WERI-Rb-1 (cell line): ENCODE measurements around the gene RASGRF2.

ENCODE experiments used
- DNase-seq: peaks from one replicate; pipeline ENCODE4 v3.0.0-alpha.2; 2020
- H3K27ac ChIP-seq: fragments of 250-450 bp; sonication (Bioruptor Pico); 2 replicates; pipeline ENCODE4 v1.5.1; 2020; ENCODE audit warnings: mild to moderate bottlenecking, moderate library complexity
- H3K27me3 ChIP-seq: fragments of 250-450 bp; sonication (Bioruptor Pico); 2 replicates; pipeline ENCODE4 v1.5.1; 2021; ENCODE audit warnings: mild to moderate bottlenecking, low read depth, moderate library complexity; ENCODE audit not compliant: insufficient read depth, severe bottlenecking
- H3K36me3 ChIP-seq: fragments of 250-450 bp; sonication (Bioruptor Pico); 2 replicates; pipeline ENCODE4 v1.5.1; 2020; ENCODE audit warnings: mild to moderate bottlenecking, moderate library complexity
- H3K4me3 ChIP-seq: 2 replicates; pipeline ENCODE4 v1.5.1; 2011; ENCODE audit warnings: low read depth, mild to moderate bottlenecking, control low read depth, low read length
- H3K9me3 ChIP-seq: fragments of 250-450 bp; sonication (Bioruptor Pico); 2 replicates; pipeline ENCODE4 v1.5.1; 2021; ENCODE audit warnings: mild to moderate bottlenecking, moderate library complexity; ENCODE audit not compliant: severe bottlenecking
- CTCF ChIP-seq: IDR thresholded peaks from 2 replicates; pipeline ENCODE4 v1.5.1; 2011; ENCODE audit warnings: low read depth, mild to moderate bottlenecking, control low read depth, inconsistent platforms, low read length

Gene RASGRF2

DNA sequence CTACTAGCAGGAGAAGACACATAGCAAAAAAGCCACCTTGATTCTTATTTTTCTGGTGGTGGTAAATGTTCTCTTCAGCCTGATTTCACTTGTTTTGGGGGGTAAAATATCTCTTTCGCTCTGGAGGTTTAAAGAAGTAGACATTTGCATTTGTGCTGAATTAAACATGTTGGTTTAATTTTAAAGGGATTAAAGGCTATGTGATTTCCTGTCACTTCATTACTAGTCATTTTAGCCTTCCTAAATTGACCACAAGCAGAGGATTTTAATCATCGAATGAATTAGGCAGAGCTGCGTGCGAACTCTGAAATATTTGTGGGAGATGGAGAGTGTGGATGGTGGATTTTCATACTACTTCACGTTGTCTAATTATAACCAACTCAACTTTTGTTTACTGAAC is 4.8 kb downstream of the RASGRF2 start:
- H3K27me3 ChIP-seq = no peaks in the 10 kb centered on the region
- no peaks in the 10 kb centered on the region for H3K9me3 ChIP-seq
- no peak for DNase-seq
- TF ChIP-seq CTCF = no peak
- no peaks in the 10 kb centered on the region for H3K36me3 ChIP-seq
- no peak overlapping the region for H3K4me3 ChIP-seq
- no peak overlapping the region for H3K27ac ChIP-seq

DNA sequence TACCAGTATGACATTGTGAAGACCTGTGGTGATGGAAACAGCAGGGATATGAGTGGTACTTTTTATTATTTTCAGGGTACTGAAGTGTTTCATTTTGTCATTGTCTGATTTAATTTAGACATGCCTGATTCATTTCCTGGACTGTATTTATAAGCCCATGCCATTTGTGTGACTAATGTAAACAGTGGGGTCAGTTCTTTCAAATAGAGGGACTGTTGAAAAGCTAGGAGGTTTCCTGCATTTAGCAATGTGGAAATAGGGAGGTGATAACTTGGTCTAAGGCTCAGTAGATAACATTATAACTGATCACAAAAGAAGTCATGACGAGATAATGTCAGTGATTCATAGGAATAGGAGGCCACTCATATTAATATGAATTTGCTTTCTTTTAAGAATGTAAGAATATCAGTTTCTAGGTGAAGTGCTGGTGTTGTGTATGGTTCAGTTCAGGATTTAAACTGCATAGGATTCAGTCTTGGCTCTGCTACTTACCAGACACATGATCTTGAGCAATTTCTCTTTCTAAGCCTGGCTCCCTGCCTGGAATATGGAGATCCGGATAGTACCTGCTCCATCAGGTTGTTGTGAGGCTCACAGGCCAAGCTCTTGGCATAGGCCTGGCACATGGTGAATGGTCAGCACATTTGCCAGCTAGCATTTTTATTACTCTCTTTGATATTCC is 7.5 kb downstream of the RASGRF2 start:
- Histone ChIP-seq H3K27ac (no peak overlapping the region), H3K27me3 (no peaks in the 10 kb centered on the region), H3K4me3 (no peak overlapping the region), H3K9me3 (no peaks in the 10 kb centered on the region), H3K36me3 (peaks cover 6% of the 10 kb centered on the region)
- TF ChIP-seq CTCF = no peak
- no peak for DNase-seq

GRCh38 chr5:80973027-80973426 is 12.9 kb downstream of the RASGRF2 start:
- TF ChIP-seq CTCF = no peak
- H3K27me3 ChIP-seq = no peaks in the 10 kb centered on the region
- H3K4me3 ChIP-seq = no peak overlapping the region
- DNase-seq = no peak
- no peaks in the 10 kb centered on the region for H3K9me3 ChIP-seq
- no peak overlapping the region for H3K27ac ChIP-seq
- H3K36me3 ChIP-seq = peaks cover 6% of the 10 kb centered on the region

GRCh38 chr5:80975065-80975464 is 14.9 kb downstream of the RASGRF2 start:
- Histone ChIP-seq H3K4me3 (no peak overlapping the region), H3K9me3 (no peaks in the 10 kb centered on the region), H3K36me3 (peaks cover 6% of the 10 kb centered on the region), H3K27me3 (no peaks in the 10 kb centered on the region), H3K27ac (no peak overlapping the region)
- TF ChIP-seq CTCF = no peak
- DNase-seq = no peak

- no peak for DNase-seq
- Histone ChIP-seq H3K27ac (no peak overlapping the region), H3K36me3 (no peaks in the 10 kb centered on the region), H3K4me3 (no peak overlapping the region), H3K27me3 (no peaks in the 10 kb centered on the region), H3K9me3 (no peaks in the 10 kb centered on the region)
- no peak for TF ChIP-seq CTCF
These were observed 16.8 kb downstream of the RASGRF2 start for GRCh38 chr5:80976985-80977384.

DNA sequence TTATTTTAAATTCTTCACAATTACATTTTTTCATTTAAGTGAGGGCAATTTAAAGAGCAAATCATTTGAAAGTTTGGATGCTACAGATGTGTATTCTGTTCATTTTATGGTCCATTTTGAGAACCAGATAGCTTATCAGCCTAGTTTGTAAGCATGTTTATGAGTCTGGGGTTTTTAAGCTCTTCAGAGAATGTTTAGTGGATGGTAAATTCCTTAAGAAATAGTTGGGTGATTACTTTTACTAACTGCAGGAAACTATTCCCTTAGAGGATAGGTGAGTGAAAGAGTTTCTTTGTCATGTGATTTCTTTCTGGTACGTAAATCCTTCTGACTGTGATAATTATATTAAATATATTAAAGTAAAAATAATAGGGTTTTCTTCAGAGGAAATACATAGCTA is 17.6 kb downstream of the RASGRF2 start:
- Histone ChIP-seq H3K36me3 (no peaks in the 10 kb centered on the region), H3K9me3 (no peaks in the 10 kb centered on the region), H3K4me3 (no peak overlapping the region), H3K27ac (no peak overlapping the region), H3K27me3 (no peaks in the 10 kb centered on the region)
- no peak for TF ChIP-seq CTCF
- no peak for DNase-seq
